Activated CD8-positive, alpha-beta memory T cell treated with anti-CD3 and anti-CD28 coated beads, Interleukin-2, amount 10 ng/mL, durations not matched to agents 7 days and 5 days (primary cell): ENCODE data around the gene C14orf132. TPM values are rescaled to one million over a fixed set of nuclear protein-coding genes. Genes with fewer than 3 reads are reported as not detected.

Experiments
- ATAC-seq: fragments of 150-1000 bp; cut with Tn5 transposase; one replicate; pipeline ENCODE4 v1.10.0; 2021; ENCODE audit warnings: moderate library complexity
- CTCF ChIA-PET: fragments of 350-600 bp; sonication (Branson Sonifier 250); formaldehyde crosslinking; loops from one replicate; lab custom pipeline; 2021; ENCODE audit warnings: antibody characterized with exemption; lab: Charles Lee
- DNase-seq: peaks from one replicate; pipeline ENCODE4 v3.0.0-alpha.2; 2020
- H3K27ac Mint-ChIP-seq: one replicate; pipeline ENCODE4 v1.8.0; 2021; ENCODE audit warnings: mild to moderate bottlenecking, mixed read lengths
- H3K27me3 Mint-ChIP-seq: one replicate; pipeline ENCODE4 v1.8.0; 2021; ENCODE audit warnings: mixed read lengths
- H3K36me3 Mint-ChIP-seq: one replicate; pipeline ENCODE4 v1.8.0; 2021; ENCODE audit warnings: mild to moderate bottlenecking, mixed read lengths
- H3K4me1 Mint-ChIP-seq: one replicate; pipeline ENCODE4 v1.8.0; 2021; ENCODE audit warnings: mixed read lengths
- H3K4me3 Mint-ChIP-seq: one replicate; pipeline ENCODE4 v1.8.0; 2021; ENCODE audit warnings: mild to moderate bottlenecking, moderate library complexity, mixed read lengths
- H3K9me3 Mint-ChIP-seq: one replicate; pipeline ENCODE4 v1.8.0; 2022; ENCODE audit warnings: low read depth, mixed read lengths
- total RNA-seq, 2 experiments: library from RNA; stranded (reverse); gene quantifications; one replicate each; pipeline ENCODE4 v1.2.3, GENCODE V29; 2021

Gene C14orf132
- total RNA-seq, 2 experiments from 2014 or later = 0.20 to 0.33 TPM

GRCh38 chr14:96049932-96050331, 10.8 kb downstream of the C14orf132 start:
- Mint-ChIP-seq H3K4me1 (no peaks in the 10 kb centered on the region), H3K27ac (no peak overlapping the region), H3K4me3 (no peak overlapping the region), H3K27me3 (peaks cover 11% of the 10 kb centered on the region), H3K9me3 (no peaks in the 10 kb centered on the region), H3K36me3 (no peaks in the 10 kb centered on the region)
- ATAC-seq (no peak), DNase-seq (no peak)
- CTCF ChIA-PET = no interaction called here

GRCh38 chr14:96050482-96050881, 11.3 kb downstream of the C14orf132 start:
- H3K27ac Mint-ChIP-seq = no peak overlapping the region
- DNase-seq = no peak
- H3K36me3 Mint-ChIP-seq = no peaks in the 10 kb centered on the region

GRCh38 chr14:96051231-96051630, 12.1 kb downstream of the C14orf132 start:
- no peaks in the 10 kb centered on the region for H3K36me3 Mint-ChIP-seq
- no peak for DNase-seq
- H3K4me3 Mint-ChIP-seq = no peak overlapping the region
- ATAC-seq = no peak
- H3K9me3 Mint-ChIP-seq = no peaks in the 10 kb centered on the region
- H3K27ac Mint-ChIP-seq = no peak overlapping the region
- H3K27me3 Mint-ChIP-seq = peaks cover 8% of the 10 kb centered on the region
- no peaks in the 10 kb centered on the region for H3K4me1 Mint-ChIP-seq
- CTCF ChIA-PET = no interaction called here

More at GRCh38 chr14:96050482-96050881, 11.3 kb downstream of the C14orf132 start:
- peaks cover 8% of the 10 kb centered on the region for H3K27me3 Mint-ChIP-seq
- ATAC-seq = no peak
- H3K4me3 Mint-ChIP-seq = no peak overlapping the region
- H3K9me3 Mint-ChIP-seq = no peaks in the 10 kb centered on the region
- CTCF ChIA-PET = no interaction called here
- no peaks in the 10 kb centered on the region for H3K4me1 Mint-ChIP-seq

- no peak overlapping the region for H3K27ac Mint-ChIP-seq
- DNase-seq = no peak
- no peak for ATAC-seq
- H3K36me3 Mint-ChIP-seq = no peaks in the 10 kb centered on the region
- no peaks in the 10 kb centered on the region for H3K9me3 Mint-ChIP-seq
- no peak overlapping the region for H3K4me3 Mint-ChIP-seq
- H3K27me3 Mint-ChIP-seq = peaks cover 8% of the 10 kb centered on the region
- H3K4me1 Mint-ChIP-seq = no peaks in the 10 kb centered on the region
- CTCF ChIA-PET = no interaction called here
These were observed 12.7 kb downstream of the C14orf132 start for GRCh38 chr14:96051642-96052540.

GRCh38 chr14:96052541-96053247, 13.5 kb downstream of the C14orf132 start:
- no peak for DNase-seq
- CTCF ChIA-PET = no interaction called here
- H3K27ac Mint-ChIP-seq = no peak overlapping the region
- no peaks in the 10 kb centered on the region for H3K36me3 Mint-ChIP-seq
- no peak overlapping the region for H3K4me3 Mint-ChIP-seq
- no peaks in the 10 kb centered on the region for H3K4me1 Mint-ChIP-seq
- no peak for ATAC-seq
- peaks cover 8% of the 10 kb centered on the region for H3K27me3 Mint-ChIP-seq
- no peaks in the 10 kb centered on the region for H3K9me3 Mint-ChIP-seq

- no peaks in the 10 kb centered on the region for H3K4me1 Mint-ChIP-seq
- H3K36me3 Mint-ChIP-seq = no peaks in the 10 kb centered on the region
- no peak overlapping the region for H3K27ac Mint-ChIP-seq
- H3K27me3 Mint-ChIP-seq = peaks cover 7% of the 10 kb centered on the region
- H3K9me3 Mint-ChIP-seq = no peaks in the 10 kb centered on the region
- no peak overlapping the region for H3K4me3 Mint-ChIP-seq
- DNase-seq (no peak), ATAC-seq (no peak)
- CTCF ChIA-PET = no interaction called here
These were observed 14.1 kb downstream of the C14orf132 start for GRCh38 chr14:96053248-96053599.

GRCh38 chr14:96053600-96054381, 14.6 kb downstream of the C14orf132 start:
- Mint-ChIP-seq H3K4me1 (no peaks in the 10 kb centered on the region), H3K27me3 (peaks cover 7% of the 10 kb centered on the region), H3K27ac (no peak overlapping the region), H3K4me3 (no peak overlapping the region), H3K9me3 (no peaks in the 10 kb centered on the region), H3K36me3 (no peaks in the 10 kb centered on the region)
- DNase-seq (no peak), ATAC-seq (no peak)
- CTCF ChIA-PET = no interaction called here

GRCh38 chr14:96054661-96055060, 15.5 kb downstream of the C14orf132 start:
- ATAC-seq (no peak), DNase-seq (no peak)
- H3K4me3 Mint-ChIP-seq = no peak overlapping the region
- peaks cover 7% of the 10 kb centered on the region for H3K27me3 Mint-ChIP-seq
- no peaks in the 10 kb centered on the region for H3K36me3 Mint-ChIP-seq
- CTCF ChIA-PET = no interaction called here
- no peaks in the 10 kb centered on the region for H3K9me3 Mint-ChIP-seq
- no peak overlapping the region for H3K27ac Mint-ChIP-seq
- no peaks in the 10 kb centered on the region for H3K4me1 Mint-ChIP-seq

GRCh38 chr14:96055065-96055752, 16.0 kb downstream of the C14orf132 start:
- ATAC-seq = no peak
- Mint-ChIP-seq H3K4me1 (no peaks in the 10 kb centered on the region), H3K27me3 (peaks cover 7% of the 10 kb centered on the region), H3K9me3 (no peaks in the 10 kb centered on the region), H3K27ac (no peak overlapping the region), H3K36me3 (no peaks in the 10 kb centered on the region), H3K4me3 (no peak overlapping the region)
- CTCF ChIA-PET = no interaction called here
- DNase-seq = no peak

- Mint-ChIP-seq H3K27me3 (peaks cover 7% of the 10 kb centered on the region), H3K36me3 (no peaks in the 10 kb centered on the region), H3K4me1 (no peaks in the 10 kb centered on the region), H3K4me3 (no peak overlapping the region), H3K9me3 (no peaks in the 10 kb centered on the region), H3K27ac (no peak overlapping the region)
- ATAC-seq (no peak), DNase-seq (no peak)
- CTCF ChIA-PET = interaction anchor here (0.6 kb wide), 1 partner anchor 177 kb away, joined by 3 read pairs; no protein-coding TSS in a partner anchor
These were observed 16.8 kb downstream of the C14orf132 start for GRCh38 chr14:96055753-96056508.

- DNase-seq = no peak
- Mint-ChIP-seq H3K9me3 (no peaks in the 10 kb centered on the region), H3K27ac (no peak overlapping the region), H3K27me3 (peaks cover 4% of the 10 kb centered on the region), H3K4me1 (no peaks in the 10 kb centered on the region), H3K4me3 (no peak overlapping the region), H3K36me3 (no peaks in the 10 kb centered on the region)
- CTCF ChIA-PET = interaction anchor here (0.6 kb wide), 1 partner anchor 178 kb away, joined by 3 read pairs; no protein-coding TSS in a partner anchor
- ATAC-seq = no peak
These were observed 17.6 kb downstream of the C14orf132 start for GRCh38 chr14:96056509-96057422.

- ATAC-seq (no peak), DNase-seq (no peak)
- Mint-ChIP-seq H3K4me1 (no peaks in the 10 kb centered on the region), H3K36me3 (no peaks in the 10 kb centered on the region), H3K9me3 (no peaks in the 10 kb centered on the region), H3K4me3 (no peak overlapping the region), H3K27me3 (peaks cover 8% of the 10 kb centered on the region), H3K27ac (no peak overlapping the region)
- CTCF ChIA-PET = no interaction called here
These were observed 18.6 kb downstream of the C14orf132 start for GRCh38 chr14:96057738-96058137.
